NCI-H524 (cell line): ENCODE data around the gene CHSY1.

ENCODE experiments used
- DNase-seq, 2 experiments: peaks; one replicate each; lab custom pipeline; 2025; lab: John Stamatoyannopoulos, UW

Gene CHSY1

DNA sequence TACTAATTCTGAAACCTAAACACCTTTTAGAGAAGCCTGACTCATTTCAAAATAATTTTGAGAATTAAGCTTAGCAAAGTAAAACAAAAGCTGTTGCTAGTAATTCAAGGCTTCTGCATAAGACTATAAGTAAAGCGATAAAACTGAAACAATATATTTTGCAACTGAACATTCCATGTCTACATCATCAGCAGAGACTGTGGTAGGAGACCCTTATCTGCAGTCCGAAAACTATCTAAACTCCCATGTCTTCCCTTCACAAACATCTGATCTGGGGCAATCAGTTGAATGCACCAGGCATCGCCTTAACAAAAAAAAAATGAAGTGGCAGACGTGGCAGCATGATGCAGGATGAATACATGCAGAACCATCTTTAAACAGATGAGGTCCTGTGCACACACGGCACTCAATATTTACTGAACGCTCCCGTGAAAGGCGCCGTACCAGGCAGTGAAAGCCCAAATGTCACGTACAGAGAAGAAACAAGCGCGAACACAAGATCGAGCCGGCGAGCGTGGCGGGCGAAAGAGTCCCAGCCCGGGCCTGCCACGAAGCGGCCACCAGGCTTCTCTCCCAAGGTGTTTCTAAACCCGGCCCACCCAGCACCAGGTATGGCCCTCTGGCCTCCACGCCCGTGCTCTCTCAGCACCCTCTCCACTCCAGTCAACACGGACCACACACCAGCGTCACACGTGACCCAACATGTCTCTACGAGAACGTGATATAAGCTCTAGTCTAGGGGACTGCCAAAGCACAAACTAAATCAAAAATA is 63.0 kb downstream of the CHSY1 start:
- DNase-seq: no peak

DNA sequence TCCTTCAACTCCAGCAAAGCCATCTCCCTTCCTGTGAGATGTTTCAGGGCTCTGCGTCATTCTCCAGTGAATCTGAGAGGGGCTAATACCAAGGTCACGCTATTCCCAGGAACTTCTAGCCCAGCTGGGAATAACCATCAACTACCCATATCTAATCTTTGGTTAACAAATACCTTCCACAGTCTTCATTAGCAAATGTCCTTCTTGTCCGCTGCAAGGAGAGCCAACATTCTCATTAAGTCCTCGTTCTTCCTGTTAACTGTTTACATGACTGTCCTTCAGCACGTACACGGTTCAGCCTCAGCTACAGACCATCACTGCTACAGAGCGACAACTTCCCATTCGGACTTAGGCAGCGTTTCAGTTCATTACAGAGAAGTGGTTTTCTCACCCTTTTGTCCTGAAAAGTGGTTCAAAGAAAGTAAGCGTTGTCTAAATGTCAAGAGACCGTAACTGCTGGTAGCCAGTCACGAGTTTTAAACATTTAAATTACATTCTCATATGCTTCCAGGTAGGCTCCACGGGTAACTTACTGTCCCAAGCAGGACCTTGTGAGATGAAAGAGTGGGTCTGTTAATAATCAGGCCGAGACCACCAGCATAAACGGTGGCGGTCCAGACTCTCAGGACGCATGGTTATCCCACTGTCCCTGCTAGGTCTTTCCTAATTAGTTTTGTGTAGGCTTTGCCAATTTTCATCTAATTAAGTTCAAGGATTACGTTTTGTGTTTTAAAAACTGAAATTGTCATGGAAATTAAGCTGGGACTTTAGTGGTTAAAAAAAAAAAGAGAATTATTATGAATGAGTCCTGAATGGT is 63.8 kb downstream of the CHSY1 start:
- no peak for DNase-seq

DNA sequence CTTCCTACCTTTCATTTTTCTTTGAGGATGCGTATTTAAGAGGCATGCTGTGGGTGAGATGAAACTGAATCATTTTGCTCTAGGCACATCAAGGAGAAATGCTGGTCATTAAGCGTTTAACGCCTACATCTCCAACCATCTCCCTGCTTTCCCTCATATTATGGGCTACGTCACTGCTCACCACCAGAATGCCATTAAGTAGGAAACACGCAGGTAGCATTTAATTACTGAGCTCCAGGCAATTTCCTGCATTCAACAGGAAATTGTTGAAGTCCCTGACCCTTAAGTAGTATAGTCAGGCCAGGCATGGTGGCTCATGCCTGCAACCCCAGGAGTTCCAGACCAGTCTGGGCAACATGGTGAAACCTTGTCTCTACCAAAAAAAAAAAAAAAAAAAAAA is 66.1 kb downstream of the CHSY1 start:
- DNase-seq: no peak

DNA sequence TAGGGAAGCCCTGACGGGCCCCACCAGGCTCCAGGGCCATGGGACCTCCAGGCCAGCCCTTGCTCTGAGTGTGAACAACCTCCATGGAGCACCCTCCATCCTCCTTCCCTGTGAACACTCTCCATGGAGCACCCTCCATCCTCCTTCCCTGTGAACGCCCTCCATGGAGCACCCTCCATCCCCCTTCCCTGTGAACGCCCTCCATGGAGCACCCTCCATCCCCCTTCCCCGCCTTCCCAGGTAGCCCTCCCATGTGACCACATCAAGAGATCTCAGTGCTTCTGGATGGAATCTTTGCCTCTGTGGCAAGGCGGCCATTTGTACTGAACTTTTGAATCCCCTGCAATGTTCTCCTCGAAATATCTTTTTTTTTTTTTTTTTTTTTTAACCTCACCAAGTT is 66.5 kb downstream of the CHSY1 start:
- no peak for DNase-seq

DNA sequence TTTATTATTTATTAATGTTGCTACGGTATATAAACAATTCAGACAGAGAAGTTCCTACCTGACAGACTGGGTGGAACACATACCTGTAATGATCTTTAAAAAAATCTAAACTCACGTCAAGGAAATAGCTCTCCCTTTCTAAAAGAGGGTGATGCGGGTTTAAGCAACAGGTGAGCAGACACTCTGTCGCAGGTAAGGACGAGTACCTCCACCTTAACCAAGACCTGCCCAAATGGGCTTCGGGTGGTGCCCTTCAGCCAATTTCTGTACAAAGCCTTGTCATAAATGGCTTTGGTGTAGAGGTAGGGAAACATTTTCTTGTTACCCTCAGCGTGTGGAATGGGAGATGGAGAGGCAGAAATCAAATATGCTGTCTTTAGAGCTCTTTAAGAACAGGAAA is 67.0 kb downstream of the CHSY1 start:
- DNase-seq: no peak

DNA sequence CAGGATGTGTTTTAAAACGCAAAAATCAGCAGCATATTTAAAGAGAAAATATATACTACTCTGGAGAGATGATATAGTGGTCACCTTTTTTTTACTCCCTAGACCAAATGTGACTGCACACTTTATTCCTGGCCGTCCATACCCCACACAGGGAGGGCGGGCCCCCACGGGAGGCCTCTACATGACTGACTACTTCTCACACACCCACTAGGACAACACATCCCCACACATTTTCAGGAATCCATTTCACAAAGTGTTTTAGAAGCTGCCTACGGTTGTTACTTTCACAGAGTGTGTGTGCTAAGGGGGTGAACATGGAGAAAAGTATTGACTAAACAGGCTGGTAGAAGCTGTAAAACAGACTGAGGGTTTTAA is 67.9 kb downstream of the CHSY1 start:
- DNase-seq: no peak

DNA sequence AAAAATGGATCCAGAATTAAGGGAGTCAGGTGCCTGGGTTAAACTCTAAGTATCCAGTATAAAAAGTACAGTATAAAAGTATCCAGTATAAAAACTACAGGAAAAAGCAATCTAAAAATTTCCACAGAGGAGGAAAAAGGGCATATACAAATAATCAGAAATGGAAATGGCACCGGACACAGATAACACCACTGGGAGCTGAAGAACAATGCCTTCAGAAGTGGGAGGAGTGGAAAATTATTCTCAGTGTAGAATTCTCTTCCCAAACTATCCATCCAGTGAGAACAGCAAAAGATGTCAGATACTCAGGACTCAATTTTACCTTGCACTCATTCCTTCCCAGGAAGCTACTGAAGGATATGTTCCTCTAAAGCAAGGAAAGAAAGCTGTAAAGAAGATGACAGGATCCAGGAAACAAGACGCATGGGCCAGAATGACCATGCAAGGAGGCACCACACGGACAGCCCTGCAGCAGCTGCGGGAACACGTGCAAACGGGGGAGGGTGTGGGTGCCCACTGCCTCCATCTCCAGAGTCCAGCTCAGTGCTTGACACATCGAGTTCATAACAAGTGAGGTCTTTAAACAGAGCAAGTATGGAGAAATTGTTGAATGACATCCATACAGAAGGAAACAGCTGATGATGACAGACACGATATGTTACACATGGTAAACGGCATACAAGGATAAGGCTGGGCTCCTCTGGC is 68.5 kb downstream of the CHSY1 start:
- no peak for DNase-seq

DNA sequence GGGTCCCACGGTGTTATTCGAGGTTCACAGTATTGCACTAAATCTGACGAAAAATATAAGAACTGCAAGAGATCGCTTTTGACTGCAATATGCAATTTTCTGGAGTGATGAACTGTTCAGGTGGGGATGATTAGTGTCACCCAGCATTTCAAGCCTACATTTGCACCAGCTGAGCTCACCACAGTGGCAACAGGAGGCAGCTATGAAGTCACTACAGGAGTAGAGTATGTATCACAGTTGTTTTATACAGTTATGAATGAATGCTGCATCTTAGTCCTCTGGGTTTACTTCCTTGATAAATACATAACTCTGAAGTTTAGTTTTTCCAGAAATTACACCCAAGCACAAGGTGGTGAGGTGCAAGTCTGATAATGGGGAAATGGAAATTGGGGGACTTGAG is 69.6 kb downstream of the CHSY1 start:
- no peak for DNase-seq

DNA sequence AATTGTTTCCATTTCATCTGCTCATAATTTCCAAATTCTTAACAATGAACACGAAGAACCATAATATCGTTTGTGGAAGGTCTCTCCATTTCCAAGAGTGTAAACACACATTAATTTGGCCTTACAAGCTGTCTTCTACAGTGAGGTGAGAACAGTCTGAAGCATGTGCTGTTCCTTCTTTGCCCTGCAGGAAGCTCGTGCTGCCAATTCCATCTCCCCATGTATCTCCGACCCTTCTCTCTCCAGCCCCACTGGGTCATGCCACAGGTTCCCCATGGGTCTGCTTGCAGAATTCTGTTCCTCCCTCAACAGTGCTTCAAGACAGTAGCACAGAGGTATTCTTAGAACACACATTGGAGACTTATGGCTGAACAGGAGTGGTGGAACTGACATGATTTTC is 70.5 kb downstream of the CHSY1 start:
- DNase-seq: no peak

DNA sequence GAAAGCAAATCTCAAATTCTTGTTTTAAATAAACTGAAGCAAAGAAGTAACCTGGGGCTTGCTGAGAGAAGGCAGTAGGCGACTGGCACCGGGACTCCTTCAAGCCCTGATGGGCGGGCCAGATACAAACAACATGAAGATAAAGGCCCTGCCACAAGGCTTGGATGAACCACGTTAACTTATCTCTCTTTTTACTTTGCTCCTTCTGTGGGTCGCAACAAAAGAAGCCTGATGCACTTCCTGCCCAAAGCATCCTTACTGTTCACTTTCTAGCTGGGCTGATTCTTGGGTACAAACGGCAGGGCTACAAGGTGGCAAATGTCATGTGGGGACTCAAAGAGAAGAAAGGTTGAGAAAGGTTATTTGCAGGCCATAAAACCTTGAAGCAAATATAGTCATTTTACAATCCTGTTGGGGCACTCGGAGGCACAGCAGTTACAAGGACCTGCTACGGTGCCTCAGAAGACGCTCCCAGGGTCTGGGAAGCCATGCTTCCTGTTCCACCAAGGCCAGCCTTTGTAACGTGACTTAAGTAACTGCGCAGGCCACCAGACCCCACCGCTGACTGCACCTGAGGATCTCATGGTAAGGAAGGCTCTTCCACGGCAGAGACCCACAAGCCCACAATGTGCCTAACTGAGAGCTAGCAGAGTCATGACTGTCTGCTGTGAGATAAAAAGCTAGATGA is 71.1 kb downstream of the CHSY1 start:
- no peak for DNase-seq

DNA sequence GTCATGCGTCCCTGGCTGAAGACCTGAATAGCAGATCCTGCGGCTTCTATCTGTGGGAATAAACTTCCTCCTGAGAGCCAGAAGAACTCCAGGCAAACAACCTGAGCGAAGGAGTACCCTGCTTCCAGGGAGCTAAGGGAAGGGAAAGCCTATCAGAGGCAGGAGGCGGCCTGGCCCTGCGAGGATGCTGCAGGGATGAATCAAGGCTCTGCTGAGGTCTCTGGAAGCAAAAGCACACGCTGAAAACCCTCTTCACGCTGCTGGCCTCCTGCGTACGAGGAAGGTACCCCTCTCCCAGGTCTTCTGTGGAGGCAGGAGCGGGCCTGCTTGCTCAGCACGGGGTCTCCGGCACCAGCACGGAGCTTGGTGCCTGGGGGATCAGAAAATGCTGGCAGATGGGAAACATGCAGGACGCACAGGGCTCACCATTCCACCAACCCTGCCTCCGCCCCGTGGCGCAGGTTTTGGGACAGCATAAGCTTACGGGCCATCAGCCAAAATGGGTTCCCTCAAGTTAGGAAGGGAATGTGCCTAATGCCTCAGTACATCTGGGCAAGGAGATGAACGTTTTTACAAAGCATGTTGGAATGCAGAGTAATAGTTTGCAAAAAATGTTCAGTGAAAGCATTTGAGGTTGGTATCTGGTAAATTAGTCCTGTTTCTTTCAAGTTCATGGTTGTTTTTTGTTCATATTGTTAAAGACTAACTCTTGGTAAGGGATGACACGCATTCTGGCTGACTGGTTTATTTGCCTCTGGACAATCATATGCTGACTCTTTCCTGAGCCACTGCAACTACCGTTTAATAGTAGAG is 72.3 kb downstream of the CHSY1 start:
- DNase-seq: no peak

DNA sequence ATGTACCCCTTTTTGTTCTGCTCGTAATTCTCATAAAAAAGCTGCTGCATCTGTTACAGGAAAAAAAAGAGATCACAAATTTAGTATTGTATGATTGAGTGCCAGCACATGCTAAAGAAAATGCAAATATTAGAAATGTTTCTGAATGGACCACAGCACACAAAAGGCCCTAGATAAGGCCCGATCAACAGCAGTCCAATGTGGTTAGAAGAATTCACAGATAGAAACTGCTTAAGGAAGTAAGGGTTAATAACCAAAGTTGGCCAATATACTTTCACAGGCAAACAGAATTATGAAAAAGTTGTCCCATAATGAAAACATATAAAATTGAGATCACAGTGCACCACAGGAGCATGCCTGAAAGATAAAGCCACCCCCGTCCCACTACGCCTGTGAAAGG is 72.9 kb downstream of the CHSY1 start:
- no peak for DNase-seq

DNA sequence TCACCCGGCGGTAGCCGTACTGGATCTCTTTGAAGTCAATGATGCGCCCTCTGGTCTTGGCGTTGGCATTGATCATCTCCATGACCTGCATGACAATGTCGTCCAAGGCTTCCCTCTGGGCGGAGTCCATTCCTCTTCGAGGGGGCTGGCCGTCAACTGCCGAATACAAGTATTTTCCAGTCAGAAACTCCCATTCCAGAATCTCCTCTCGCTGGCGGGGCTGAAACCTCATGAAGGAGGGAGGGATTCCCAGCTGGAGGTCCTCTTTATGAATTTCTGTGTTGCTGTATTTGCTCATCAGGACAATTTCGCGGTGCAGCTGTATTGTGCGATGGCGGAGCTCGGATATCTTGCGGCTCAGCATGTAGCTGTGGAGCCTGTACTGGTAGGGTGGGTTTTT is 73.4 kb downstream of the CHSY1 start:
- no peak for DNase-seq

DNA sequence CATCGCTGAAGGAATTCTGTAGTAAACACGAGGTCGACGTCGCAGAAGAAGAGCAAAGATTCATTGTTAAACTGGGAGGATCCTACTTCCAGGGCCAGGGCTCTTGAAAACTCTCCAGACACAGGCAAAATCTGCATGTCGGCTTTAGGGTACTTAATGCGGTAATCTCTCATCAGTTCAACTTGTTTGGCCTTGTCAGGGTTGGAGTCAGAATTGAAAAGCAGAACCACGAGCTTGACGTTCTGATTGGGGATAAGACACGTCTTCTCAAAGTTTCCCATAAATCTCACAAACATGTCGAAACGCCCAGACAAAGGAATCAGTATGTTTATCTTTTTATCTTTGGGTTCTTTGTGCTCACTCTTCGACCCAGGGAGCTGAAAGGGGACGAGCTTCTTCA is 74.0 kb downstream of the CHSY1 start:
- DNase-seq: no peak

DNA sequence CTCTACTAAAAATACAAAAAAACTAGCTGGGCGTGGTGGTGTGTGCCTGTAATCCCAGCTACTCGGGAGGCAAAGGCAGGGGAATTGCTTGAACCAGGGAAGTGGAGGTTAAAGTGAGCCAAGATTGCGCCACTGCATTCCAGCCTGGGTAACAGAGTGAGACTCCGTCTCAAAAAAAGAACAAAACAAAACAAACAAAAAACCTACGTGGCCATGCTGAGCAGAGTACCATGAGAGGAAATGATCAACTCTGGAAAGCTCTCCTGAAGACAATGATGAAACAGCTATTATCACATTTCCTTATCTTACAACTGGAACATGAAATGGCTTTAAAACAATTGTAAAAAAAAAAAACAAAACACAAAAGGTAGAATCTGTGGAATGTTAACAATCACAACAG is 75.2 kb downstream of the CHSY1 start:
- no peak for DNase-seq

DNA sequence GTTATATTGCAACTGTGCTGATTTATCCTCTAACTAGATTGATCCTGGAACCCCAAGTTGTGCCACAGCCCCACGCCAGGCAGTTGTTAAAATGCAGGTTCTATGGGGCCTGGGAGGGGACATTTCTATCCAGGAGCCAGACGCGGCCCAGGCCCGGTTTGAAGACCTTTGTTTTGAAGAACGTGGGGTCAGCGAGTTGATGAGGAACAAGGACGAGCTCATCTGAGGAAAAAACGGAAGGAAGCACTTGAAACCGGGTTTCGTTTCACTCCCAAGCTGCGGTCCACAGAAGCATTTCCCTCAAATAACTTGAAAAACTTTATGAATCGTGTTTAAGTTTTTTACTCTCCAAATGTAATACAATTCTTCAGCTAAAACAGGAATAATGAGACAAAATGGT is 76.4 kb downstream of the CHSY1 start:
- no peak for DNase-seq

DNA sequence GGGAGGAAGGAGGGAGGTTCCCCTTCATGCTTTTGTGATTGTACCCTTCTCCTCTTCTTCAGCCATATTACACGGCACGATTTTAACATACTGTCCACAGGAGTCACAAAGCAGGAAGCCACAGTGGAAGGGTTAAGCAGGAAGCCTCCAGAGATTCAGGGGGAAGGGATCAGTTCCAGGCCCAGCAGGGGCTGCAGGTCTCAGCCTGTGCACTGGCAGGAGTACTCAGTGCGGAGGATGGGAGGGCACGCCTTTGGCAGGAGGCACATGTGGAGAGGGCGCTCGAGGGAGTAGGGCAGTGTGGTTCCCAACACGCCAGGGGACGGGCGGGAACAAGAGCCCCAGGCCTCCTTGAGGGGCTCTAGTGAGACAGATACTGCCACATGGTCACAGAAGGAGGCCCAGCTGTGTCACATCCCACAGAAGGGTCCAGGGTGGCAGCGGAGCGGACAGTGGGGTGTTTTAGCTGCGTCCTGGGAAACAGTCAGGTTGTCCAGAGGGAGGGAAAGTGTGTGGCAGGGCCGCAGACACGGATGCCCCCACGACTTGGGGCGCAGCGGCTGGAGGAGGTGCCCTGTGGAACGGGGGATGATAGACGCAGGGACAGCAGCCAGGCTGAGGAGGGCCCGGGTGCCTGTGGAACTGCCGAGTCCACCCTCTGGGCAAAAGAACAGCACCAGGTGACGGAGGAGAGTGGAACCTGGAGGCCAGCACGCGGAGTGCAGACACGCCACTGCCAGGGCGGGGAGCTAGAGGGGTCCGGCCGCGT is 77.5 kb downstream of the CHSY1 start:
- no peak for DNase-seq

DNA sequence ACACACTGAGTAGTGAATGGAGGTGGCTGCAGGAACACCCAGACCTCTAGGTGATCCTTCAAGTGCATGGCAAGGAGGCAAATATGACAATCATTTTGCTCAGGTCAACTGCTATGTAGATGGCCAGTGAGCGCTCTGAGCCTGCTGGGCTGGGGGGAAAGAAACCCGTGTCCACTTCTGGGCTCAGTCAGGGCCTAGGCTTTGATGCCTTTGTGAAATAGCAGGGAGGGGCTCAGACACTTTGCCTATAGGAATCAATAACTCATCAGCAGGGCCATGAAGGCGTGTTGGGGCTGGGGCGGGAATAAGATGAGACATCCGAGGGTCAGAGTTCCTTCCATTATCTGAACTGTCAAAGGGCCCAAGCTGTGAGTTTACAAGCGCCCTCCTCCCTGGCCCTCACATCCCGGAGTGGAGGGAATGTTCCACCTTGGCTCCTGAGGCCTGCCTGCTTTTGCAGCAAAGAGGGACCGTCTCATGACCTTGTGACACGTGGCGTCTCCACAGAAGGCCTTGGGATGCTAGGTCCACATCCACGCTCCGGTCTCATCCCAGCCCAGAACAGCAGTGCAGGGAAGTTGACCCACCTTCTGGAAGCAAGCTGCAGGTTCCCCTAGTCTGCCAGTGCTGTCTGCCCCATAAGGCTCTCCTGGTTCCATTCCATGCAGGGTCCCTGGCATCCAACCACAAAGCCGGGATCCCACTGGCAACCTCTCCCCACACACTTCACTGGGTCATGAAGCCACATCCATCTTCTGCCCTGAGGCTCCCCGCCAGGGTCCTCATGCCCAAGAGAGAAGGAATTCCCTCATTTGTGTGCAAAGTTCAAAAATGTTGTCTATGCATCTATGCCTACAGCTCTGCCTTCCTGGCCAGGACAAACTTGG is 78.4 kb downstream of the CHSY1 start:
- no peak for DNase-seq

DNA sequence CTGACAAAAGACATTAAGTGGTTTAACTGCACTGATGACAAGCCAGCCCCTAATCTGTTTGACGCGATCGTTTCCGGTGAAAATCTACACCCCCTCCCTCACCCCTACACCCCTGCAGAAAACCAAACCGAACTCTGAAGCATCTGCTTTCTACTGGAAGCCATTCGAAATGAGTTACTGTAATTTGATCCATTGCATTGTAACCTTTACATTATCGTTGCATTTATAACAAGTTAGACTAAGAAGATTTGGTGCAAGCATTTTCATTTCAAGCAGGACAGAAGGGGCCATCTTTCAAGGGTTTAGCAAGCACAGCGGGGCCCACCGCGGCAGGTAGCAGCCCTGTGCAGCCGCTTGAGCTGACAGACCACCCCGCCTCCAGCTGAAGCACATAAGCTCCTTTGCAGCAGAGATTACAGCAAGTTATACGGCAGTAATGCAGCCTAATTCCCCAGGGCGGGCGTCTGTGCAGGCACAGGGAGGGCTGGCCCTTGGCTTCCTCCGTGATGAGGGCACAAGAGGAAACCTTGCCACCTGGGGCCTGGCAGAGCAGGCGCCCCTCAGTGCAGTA is 79.3 kb downstream of the CHSY1 start:
- DNase-seq: peak; percentile 56 to 86
